Endothelial cell of umbilical vein (primary cell): Measurements from ENCODE around the gene TSHZ1. TPM values are rescaled to one million over a fixed set of nuclear protein-coding genes. Genes with fewer than 3 reads are reported as not detected.

Experiments
- BruUV-seq: library from RNA; stranded (reverse); fragments of 400-500 nt; replicated peaks from 2 replicates; lab custom pipeline; 2021; lab: Mats Ljungman, UMichigan
- CTCF ChIA-PET: fragments of 300-600, 350-600 bp; sonication (Branson Sonifier 250); formaldehyde crosslinking; loops from one replicate; lab custom pipeline; 2021; ENCODE audit warnings: antibody characterized with exemption, inconsistent platforms; lab: Charles Lee
- POLR2A ChIA-PET: fragments of 300-600, 350-600 bp; sonication (Branson Sonifier 250); formaldehyde crosslinking; loops from one replicate; lab custom pipeline; 2021; ENCODE audit warnings: antibody characterized with exemption, inconsistent platforms; lab: Charles Lee
- DNase-seq: peaks from one replicate; pipeline ENCODE4 v3.0.0-alpha.2; 2011; ENCODE audit warnings: low read depth, low spot score
- FAIRE-seq: peaks from 2 replicates; lab custom pipeline; 2011; peaks lifted over from hg19 to GRCh38; lab: Jason Lieb, UNC
- H2AFZ ChIP-seq: 2 replicates; pipeline ENCODE4 v1.6.0; 2012; ENCODE audit warnings: low read depth, low read length, control low read depth, inconsistent platforms
- H3K27ac ChIP-seq: 2 replicates; pipeline ENCODE4 v1.5.1; 2011; ENCODE audit warnings: low read depth, mild to moderate bottlenecking, control low read depth, low read length, moderate library complexity; ENCODE audit not compliant: insufficient read depth
- H3K27me3 ChIP-seq, 2 experiments: 2 replicates each; pipeline versions ENCODE4 v1.6.0 to v1.6.1; 2011; ENCODE audit warnings: low read length in 2 of 2, mixed read lengths in 1 of 2; ENCODE audit not compliant: control insufficient read depth in 2 of 2, insufficient read depth in 2 of 2
- H3K36me3 ChIP-seq, 2 experiments: 2 replicates in 1 of 2; 3 replicates in 1 of 2; pipeline ENCODE4 v1.5.1; 2011; ENCODE audit warnings: low read length in 2 of 2, mild to moderate bottlenecking in 1 of 2, moderate library complexity in 1 of 2; ENCODE audit not compliant: control insufficient read depth in 2 of 2, insufficient read depth in 2 of 2; ENCODE audit errors: extremely low read depth in 1 of 2
- H3K4me1 ChIP-seq: 3 replicates; pipeline ENCODE4 v1.5.1; 2011; ENCODE audit warnings: mild to moderate bottlenecking, low read length; ENCODE audit not compliant: control insufficient read depth, insufficient read depth; ENCODE audit errors: extremely low read depth
- H3K4me2 ChIP-seq: 2 replicates; pipeline ENCODE4 v1.6.1; 2011; ENCODE audit warnings: low read length, control low read depth, mixed read lengths; ENCODE audit not compliant: insufficient read depth
- H3K4me3 ChIP-seq, 3 experiments: fragments of 200-600 bp in 1 of 3; sonication (generic), shearing (Covaris generic) in 1 of 3; replicated peaks in 1 of 3; 2 replicates each; pipeline ENCODE4 v1.5.1; 2011 to 2016; ENCODE audit warnings: control low read depth in 3 of 3, low read length in 3 of 3, mild to moderate bottlenecking in 2 of 3, inconsistent platforms in 1 of 3, low read depth in 1 of 3, moderate library complexity in 1 of 3; ENCODE audit not compliant: insufficient read depth in 1 of 3
- H3K79me2 ChIP-seq: 2 replicates; pipeline ENCODE4 v1.6.0; 2012; ENCODE audit warnings: low read length, inconsistent platforms; ENCODE audit not compliant: control insufficient read depth, insufficient read depth
- H3K9ac ChIP-seq: replicated peaks from 2 replicates; pipeline ENCODE3; 2011; ENCODE audit warnings: low read length, control low read depth; ENCODE audit not compliant: insufficient read depth; ENCODE audit errors: extremely low read depth
- H3K9me1 ChIP-seq: replicated peaks from 3 replicates; pipeline ENCODE4 v1.6.0; 2011; ENCODE audit warnings: mild to moderate bottlenecking, low read length; ENCODE audit not compliant: control insufficient read depth, insufficient read depth; ENCODE audit errors: extremely low read depth
- H3K9me3 ChIP-seq: replicated peaks from 2 replicates; pipeline ENCODE4 v1.5.1; 2012; ENCODE audit warnings: low read length, inconsistent platforms; ENCODE audit not compliant: control insufficient read depth, insufficient read depth
- H4K20me1 ChIP-seq: replicated peaks from 2 replicates; pipeline ENCODE3; 2011; ENCODE audit warnings: mild to moderate bottlenecking, low read length; ENCODE audit not compliant: control insufficient read depth, insufficient read depth; ENCODE audit errors: extremely low read depth
- EZH2 ChIP-seq: IDR thresholded peaks from 2 replicates; pipeline ENCODE4 v1.6.1; 2012; ENCODE audit warnings: borderline replicate concordance, low read depth, mild to moderate bottlenecking, moderate library complexity, low read length, inconsistent platforms; ENCODE audit not compliant: severe bottlenecking
- FOS ChIP-seq: IDR thresholded peaks from 2 replicates; pipeline ENCODE4 v1.6.1; 2011; ENCODE audit warnings: mild to moderate bottlenecking, low read length, moderate library complexity, borderline replicate concordance; ENCODE audit not compliant: insufficient read depth
- GATA2 ChIP-seq: IDR thresholded peaks from 2 replicates; pipeline ENCODE4 v1.7.0; 2011; ENCODE audit warnings: low read depth, mild to moderate bottlenecking, moderate library complexity, mixed read lengths, low read length; ENCODE audit not compliant: insufficient read length, insufficient read depth
- JUN ChIP-seq: IDR thresholded peaks from 2 replicates; pipeline ENCODE4 v1.6.1; 2011; ENCODE audit warnings: borderline replicate concordance, low read depth; ENCODE audit not compliant: insufficient read length, insufficient read depth
- MAX ChIP-seq: IDR thresholded peaks from 2 replicates; pipeline ENCODE4 v1.6.1; 2011; ENCODE audit not compliant: insufficient read depth, insufficient read length
- MYC ChIP-seq: IDR thresholded peaks from one replicate; pipeline ENCODE4 v1.6.1; 2011; ENCODE audit warnings: mild to moderate bottlenecking, low read depth, low read length
- POLR2A ChIP-seq: IDR thresholded peaks from 2 replicates; pipeline ENCODE4 v1.6.1; 2012; ENCODE audit warnings: low read depth, mild to moderate bottlenecking, control low read depth, low read length
- POLR2AphosphoS5 ChIP-seq: IDR thresholded peaks from 2 replicates; pipeline ENCODE4 v1.6.1; 2012; ENCODE audit warnings: low read depth, mild to moderate bottlenecking, control low read depth, low read length, moderate library complexity; ENCODE audit not compliant: insufficient read depth
- dilution Hi-C: fragments of 300-500 bp; cut with MboI; formaldehyde crosslinking; loops from one replicate; pipeline ENCODE4 v1.15.0; 2019; ENCODE audit warnings: low sequenced_read_pairs; ENCODE audit not compliant: extremely low pct_ligation_motif_present
- intact Hi-C: fragments of 100-400 bp; cut with micrococcal nuclease; formaldehyde crosslinking; loops from one replicate; pipeline ENCODE4 v1.10.0; 2022
- polyA plus RNA-seq, 4 experiments: library from polyadenylated mRNA; depleted of rRNA in 3 of 4; stranded (reverse) in 3 of 4; unstranded in 1 of 4; fragments of >200 nt; gene quantifications; 2 replicates each; pipeline versions ENCODE4 v1.2.1 to v1.2.3, GENCODE V29; 2011 to 2012; ENCODE audit warnings: missing spikeins in 1 of 4
- total RNA-seq: library from RNA; stranded (reverse); gene quantifications from 2 replicates; pipeline ENCODE4 v1.2.3, GENCODE V29; 2021
- TF ChIP-seq, protein P1 (sequence below), 2 donors: IDR thresholded peaks; 1 replicate in 1 of 2; 2 replicates in 1 of 2; pipeline ENCODE4 v1.5.1; 2011; ENCODE audit warnings: low read length in 2 of 2, mild to moderate bottlenecking in 2 of 2, moderate library complexity in 2 of 2, control low read depth in 1 of 2, inconsistent platforms in 1 of 2, low read depth in 1 of 2; ENCODE audit not compliant: insufficient read depth in 1 of 2; ENCODE audit errors: extremely low read depth in 1 of 2

The TSHZ1 gene
- total and polyA plus RNA-seq, 2 donors (not counting 3 experiments of a cell fraction or from before 2014, with no cell fraction given): 4.2 to 10.2 TPM

DNA sequence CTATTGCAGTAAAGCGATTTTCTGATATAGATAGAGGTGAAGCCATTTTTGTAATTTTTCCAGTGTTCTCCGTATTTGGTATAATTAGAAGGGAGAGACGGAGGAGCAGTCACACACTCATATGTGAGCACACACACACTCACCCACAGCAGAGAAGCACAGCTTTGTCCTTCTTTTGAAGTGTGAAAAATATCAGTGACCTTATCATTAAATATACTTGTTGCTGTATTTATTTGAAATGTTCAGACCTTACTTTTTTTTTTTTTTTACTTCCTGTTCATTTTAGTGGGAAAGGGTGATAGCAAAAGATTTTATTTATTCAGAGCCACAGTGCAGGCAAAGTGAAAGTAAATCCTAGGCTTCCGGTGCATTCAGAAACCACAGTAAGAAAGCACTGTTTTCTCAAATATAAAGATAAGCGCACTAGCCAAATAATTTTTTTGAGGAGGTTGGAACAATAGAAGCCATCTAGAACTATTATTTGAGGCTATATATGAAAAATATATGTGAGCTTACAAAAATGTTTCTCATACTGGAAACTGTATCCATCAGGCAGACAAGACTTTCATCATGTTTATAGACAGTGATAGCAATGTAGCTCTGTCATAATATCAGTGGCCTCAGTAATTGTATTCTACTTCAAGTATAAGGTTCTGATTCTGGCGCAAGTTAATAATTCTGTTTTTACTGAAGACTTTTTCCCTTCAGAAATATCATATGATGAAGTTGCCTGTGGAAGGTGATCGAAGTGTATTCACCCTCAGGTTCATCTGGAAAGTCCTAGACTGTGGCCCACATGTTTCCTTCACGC lies 37.2 kb downstream of the TSHZ1 start:
- FAIRE-seq (peak; percentile 76), DNase-seq (peak; percentile 86)
- BruUV-seq: TSS peak; percentile 36
- H3K9ac ChIP-seq: peak overlapping the region; percentile 78
- TF ChIP-seq, protein P1, sequence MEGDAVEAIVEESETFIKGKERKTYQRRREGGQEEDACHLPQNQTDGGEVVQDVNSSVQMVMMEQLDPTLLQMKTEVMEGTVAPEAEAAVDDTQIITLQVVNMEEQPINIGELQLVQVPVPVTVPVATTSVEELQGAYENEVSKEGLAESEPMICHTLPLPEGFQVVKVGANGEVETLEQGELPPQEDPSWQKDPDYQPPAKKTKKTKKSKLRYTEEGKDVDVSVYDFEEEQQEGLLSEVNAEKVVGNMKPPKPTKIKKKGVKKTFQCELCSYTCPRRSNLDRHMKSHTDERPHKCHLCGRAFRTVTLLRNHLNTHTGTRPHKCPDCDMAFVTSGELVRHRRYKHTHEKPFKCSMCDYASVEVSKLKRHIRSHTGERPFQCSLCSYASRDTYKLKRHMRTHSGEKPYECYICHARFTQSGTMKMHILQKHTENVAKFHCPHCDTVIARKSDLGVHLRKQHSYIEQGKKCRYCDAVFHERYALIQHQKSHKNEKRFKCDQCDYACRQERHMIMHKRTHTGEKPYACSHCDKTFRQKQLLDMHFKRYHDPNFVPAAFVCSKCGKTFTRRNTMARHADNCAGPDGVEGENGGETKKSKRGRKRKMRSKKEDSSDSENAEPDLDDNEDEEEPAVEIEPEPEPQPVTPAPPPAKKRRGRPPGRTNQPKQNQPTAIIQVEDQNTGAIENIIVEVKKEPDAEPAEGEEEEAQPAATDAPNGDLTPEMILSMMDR (IDR thresholded peaks at IDR 0.05; ENCODE audit: extremely low read depth in 1 of 2, insufficient read depth in 1 of 2, low read depth in 1 of 2, low read length in 2 of 2): no peak
- no peak for TF ChIP-seq MAX
- TF ChIP-seq POLR2AphosphoS5: no peak
- TF ChIP-seq FOS: no peak
- TF ChIP-seq EZH2: no peak
- no peak for TF ChIP-seq POLR2A
- no peak for TF ChIP-seq JUN
- no peak for TF ChIP-seq MYC
- no peak for TF ChIP-seq GATA2
- H3K27me3 ChIP-seq: no peaks in the 10 kb centered on the region
- H2AFZ ChIP-seq: peak overlapping the region; percentile 83
- dilution Hi-C loops: no loop called here
- no peaks in the 10 kb centered on the region for H3K36me3 ChIP-seq
- H3K9me3 ChIP-seq: no peaks in the 10 kb centered on the region
- intact Hi-C loops: loop anchor here (1.0 kb wide), 4 partner anchors 10 to 39 kb away; partner anchors contain the start of gene PTGR3
- peak overlapping the region; percentile 78 for H3K27ac ChIP-seq
- ChIA-PET POLR2A (no interaction called here), CTCF (interaction anchor here (1.0 to 1.2 kb wide), 3 partner anchors 33 to 352 kb away, joined by 3 to 4 read pairs (median 3); no protein-coding TSS in a partner anchor)
- H3K4me2 ChIP-seq: peak overlapping the region; percentile 95
- peaks cover 15% of the 10 kb centered on the region for H3K79me2 ChIP-seq
- H3K4me3 ChIP-seq: peak overlapping the region; percentile 8 to 79 (median 61)
- peaks cover 27% of the 10 kb centered on the region for H3K4me1 ChIP-seq
- no peaks in the 10 kb centered on the region for H4K20me1 ChIP-seq
- H3K9me1 ChIP-seq: no peaks in the 10 kb centered on the region
